HuH-7 (cell line): ENCODE results near the gene TAP2.

Experiments used
- DNase-seq: peaks from one replicate; pipeline ENCODE4 v3.0.0; 2011; ENCODE audit warnings: low spot score

TAP2 gene

DNA sequence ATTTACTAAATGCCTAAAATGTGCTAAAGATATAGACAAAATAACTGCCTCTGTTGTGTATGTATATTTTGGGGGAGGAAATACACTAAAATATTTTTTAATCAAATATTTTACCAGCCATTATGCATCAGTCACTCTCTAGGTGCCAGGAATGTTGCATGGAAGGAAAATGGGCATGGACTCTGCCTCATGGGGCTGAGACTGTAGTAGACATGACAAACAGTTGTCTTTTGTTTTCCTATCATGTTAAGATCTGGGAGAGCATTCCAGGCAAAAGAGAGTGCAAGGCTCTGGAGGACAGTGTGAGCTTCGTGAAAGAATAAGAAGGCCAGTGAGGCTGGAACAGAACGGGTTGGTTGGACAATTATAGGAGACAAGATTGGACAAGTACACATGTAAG, 48.2 kb downstream of the TAP2 start:
- DNase-seq, result no peak
